Measurements from ENCODE around the gene SLC43A1. TPM values are rescaled to one million over a fixed set of nuclear protein-coding genes. Genes with fewer than 3 reads are reported as not detected.

SLC43A1 gene
- total RNA-seq, 2 donors from 2014 or later: 8.4 to 9.1 TPM

DNA sequence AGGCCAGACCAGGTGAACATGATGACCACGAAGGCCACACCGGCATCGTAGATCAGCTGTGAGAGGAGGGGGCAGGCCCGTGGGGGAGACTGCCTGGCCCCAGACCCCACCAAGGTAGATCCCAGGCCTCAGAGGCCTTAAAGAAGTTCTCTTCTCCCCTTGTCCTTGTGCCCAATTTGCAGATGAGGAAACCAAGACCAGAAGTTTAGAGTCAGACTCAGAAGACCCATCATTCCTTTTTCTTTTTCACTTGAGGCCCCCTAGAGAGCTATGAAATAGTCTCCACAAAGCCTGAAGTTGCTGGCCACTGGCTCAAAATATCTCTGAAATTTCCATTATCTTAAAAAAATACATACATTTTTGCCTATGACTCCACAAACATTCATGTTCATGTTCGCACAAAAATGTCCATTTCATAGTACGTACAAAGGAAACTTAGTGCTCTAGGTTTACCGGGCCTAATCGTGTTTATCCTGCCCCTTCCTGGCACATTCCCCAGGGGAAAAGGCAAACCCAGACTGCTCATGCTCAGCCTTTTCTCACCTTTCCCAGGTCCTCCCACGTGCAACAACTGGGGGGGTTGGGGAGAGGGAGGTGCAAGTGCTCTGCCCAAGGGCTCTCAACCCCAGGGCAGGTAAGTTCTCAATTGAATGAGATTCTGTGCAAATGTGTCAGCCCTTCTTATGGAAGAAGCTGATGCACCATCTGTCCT is 19.2 kb downstream of the SLC43A1 start:
- no peaks in the 10 kb centered on the region for H3K9me3 Mint-ChIP-seq
- no peaks in the 10 kb centered on the region for H3K36me3 ChIP-seq (ENCODE audit: control insufficient read depth, insufficient read depth, low read length)
- H3K4me1 ChIP-seq (ENCODE audit: control insufficient read depth, insufficient read depth, low read length): no peaks in the 10 kb centered on the region
- H3K27me3 ChIP-seq (ENCODE audit: control insufficient read depth, insufficient read depth, low read length, poor library complexity, severe bottlenecking): no peaks in the 10 kb centered on the region
- TF ChIP-seq, protein P1, sequence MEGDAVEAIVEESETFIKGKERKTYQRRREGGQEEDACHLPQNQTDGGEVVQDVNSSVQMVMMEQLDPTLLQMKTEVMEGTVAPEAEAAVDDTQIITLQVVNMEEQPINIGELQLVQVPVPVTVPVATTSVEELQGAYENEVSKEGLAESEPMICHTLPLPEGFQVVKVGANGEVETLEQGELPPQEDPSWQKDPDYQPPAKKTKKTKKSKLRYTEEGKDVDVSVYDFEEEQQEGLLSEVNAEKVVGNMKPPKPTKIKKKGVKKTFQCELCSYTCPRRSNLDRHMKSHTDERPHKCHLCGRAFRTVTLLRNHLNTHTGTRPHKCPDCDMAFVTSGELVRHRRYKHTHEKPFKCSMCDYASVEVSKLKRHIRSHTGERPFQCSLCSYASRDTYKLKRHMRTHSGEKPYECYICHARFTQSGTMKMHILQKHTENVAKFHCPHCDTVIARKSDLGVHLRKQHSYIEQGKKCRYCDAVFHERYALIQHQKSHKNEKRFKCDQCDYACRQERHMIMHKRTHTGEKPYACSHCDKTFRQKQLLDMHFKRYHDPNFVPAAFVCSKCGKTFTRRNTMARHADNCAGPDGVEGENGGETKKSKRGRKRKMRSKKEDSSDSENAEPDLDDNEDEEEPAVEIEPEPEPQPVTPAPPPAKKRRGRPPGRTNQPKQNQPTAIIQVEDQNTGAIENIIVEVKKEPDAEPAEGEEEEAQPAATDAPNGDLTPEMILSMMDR (conservative IDR thresholded peaks at IDR 0.05): no peak
- peaks cover 26% of the 10 kb centered on the region for H3K4me1 Mint-ChIP-seq
- no peaks in the 10 kb centered on the region for H3K9me3 ChIP-seq (ENCODE audit: control insufficient read depth, low read length)
- DNase-seq: no peak
- H3K27ac ChIP-seq (ENCODE audit: low read depth, low read length): no peak overlapping the region
- H3K27ac Mint-ChIP-seq: peak overlapping the region; percentile 77
- H3K36me3 Mint-ChIP-seq (ENCODE audit: low read depth): peaks cover 8% of the 10 kb centered on the region
- no peak overlapping the region for H3K9ac ChIP-seq (ENCODE audit: extremely low read depth, low read length, poor library complexity, severe bottlenecking)
- WGBS, 2 experiments (ENCODE audit: insufficient coverage in 1 of 2, insufficient read length in 1 of 2): 86 to 100% methylated on average over 6 to 9 of the region's 9 CpGs
- no peak overlapping the region for H3K4me3 ChIP-seq (ENCODE audit: low read length)
- no peak overlapping the region for H3K4me3 Mint-ChIP-seq
- H3K27me3 Mint-ChIP-seq (ENCODE audit: insufficient read depth): peaks cover 4% of the 10 kb centered on the region

DNA sequence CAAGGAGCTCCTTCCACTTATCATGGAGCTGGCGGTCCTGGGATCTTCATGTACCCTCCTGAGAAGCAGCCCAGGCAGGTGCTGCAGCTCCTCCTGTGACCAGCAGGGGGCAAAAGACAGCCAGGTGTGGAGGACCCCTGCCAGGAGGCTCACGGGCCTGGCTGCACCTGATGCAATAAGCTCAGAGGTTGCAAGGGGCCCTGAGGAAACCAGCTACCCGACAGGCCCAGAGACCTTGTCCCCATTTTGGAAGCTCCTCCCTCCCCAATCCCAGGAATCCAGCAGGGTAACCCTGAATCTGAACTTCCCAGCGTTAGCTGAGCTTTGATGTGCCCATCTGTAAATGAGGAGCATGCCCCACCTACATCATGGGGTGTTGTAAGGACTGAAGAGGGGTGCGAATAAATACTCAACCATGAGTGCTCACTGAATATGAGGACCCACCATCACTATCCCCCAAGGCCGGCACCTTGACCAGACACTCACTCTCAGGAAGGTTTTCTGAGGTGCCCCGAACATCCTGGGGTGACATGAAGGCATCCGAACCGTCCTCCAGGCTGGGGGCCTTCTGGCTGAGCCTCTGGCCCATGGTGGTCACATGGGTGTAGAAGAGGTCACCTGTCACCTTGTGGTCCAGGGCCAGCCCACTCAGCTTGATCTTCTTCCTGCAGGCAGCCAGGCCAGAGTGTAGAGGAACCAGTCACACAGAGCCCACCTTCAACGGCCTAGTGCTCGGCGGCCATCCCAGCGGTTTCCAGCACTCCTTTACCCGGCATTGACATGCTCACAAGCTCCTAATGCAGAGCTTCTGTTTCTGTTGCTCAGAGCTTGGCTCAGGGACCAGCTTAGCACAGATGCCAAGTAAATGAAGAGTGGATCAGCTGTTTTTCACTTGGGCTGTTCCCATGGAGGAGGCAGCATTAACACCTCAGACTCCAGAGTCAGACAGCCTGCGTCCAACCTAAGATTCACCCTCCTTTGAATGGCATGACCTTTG is 21.7 kb downstream of the SLC43A1 start:
- peak; percentile 98 for DNase-seq
- Histone ChIP-seq H3K27me3 (ENCODE audit: control insufficient read depth, insufficient read depth, low read length, poor library complexity, severe bottlenecking) (no peaks in the 10 kb centered on the region), H3K36me3 (ENCODE audit: control insufficient read depth, insufficient read depth, low read length) (no peaks in the 10 kb centered on the region), H3K9me3 (ENCODE audit: control insufficient read depth, low read length) (no peaks in the 10 kb centered on the region), H3K9ac (ENCODE audit: extremely low read depth, low read length, poor library complexity, severe bottlenecking) (peak overlapping the region; percentile 36), H3K4me1 (ENCODE audit: control insufficient read depth, insufficient read depth, low read length) (no peaks in the 10 kb centered on the region), H3K4me3 (ENCODE audit: low read length) (no peak overlapping the region), H3K27ac (ENCODE audit: low read depth, low read length) (no peak overlapping the region)
- Mint-ChIP-seq H3K36me3 (ENCODE audit: low read depth) (peaks cover 8% of the 10 kb centered on the region), H3K27ac (peak overlapping the region; percentile 98), H3K9me3 (no peaks in the 10 kb centered on the region), H3K27me3 (ENCODE audit: insufficient read depth) (peaks cover 4% of the 10 kb centered on the region), H3K4me3 (no peak overlapping the region), H3K4me1 (peaks cover 16% of the 10 kb centered on the region)
- whole genome bisulfite sequencing, 2 experiments (ENCODE audit: insufficient coverage in 1 of 2, insufficient read length in 1 of 2): 83 to 95% methylated on average over 6 to 15 of the region's 15 CpGs
- TF ChIP-seq, protein P1 (conservative IDR thresholded peaks at IDR 0.05): peak; percentile 95

DNA sequence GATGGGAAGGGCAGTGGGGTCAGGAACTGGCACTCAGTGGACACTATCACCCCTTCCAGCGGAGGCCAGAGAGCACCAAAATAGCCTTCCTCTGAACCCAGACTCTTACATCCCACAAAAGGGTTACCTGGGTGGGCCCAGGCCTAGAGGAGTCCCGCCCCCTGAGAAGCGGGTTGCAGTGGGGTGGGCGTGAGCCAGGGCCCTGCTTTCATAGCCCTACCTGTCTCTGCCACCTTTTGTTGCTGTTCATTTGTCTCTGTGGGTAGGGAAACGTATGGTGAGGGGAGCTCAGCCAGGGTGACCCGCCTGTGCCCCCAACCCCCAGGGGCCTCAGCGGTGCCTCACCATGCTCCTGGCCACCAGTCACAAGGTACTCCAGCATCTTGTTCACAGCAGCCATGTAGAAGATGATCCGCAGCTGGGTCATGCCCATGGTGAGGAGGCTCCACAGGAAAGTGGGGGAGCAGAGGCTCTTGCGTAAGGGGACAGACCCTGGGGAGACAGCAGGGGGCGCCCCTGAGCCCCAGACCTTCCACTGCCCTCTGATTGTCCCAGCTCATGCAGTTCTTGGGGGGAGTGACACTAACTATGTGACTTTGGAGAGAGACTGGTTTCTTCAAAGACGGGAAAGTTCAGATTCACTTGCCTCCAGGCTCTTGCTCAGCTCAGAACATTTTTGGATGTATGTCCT is 24.0 kb downstream of the SLC43A1 start:
- H3K9me3 ChIP-seq (ENCODE audit: control insufficient read depth, low read length): no peaks in the 10 kb centered on the region
- Mint-ChIP-seq H3K4me3 (no peak overlapping the region), H3K36me3 (ENCODE audit: low read depth) (peaks cover 8% of the 10 kb centered on the region), H3K27me3 (ENCODE audit: insufficient read depth) (no peaks in the 10 kb centered on the region), H3K27ac (no peak overlapping the region), H3K9me3 (no peaks in the 10 kb centered on the region), H3K4me1 (peaks cover 6% of the 10 kb centered on the region)
- no peaks in the 10 kb centered on the region for H3K4me1 ChIP-seq (ENCODE audit: control insufficient read depth, insufficient read depth, low read length)
- H3K9ac ChIP-seq (ENCODE audit: extremely low read depth, low read length, poor library complexity, severe bottlenecking): no peak overlapping the region
- TF ChIP-seq, protein P1 (conservative IDR thresholded peaks at IDR 0.05): peak; percentile 90
- H3K27ac ChIP-seq (ENCODE audit: low read depth, low read length): no peak overlapping the region
- peak; percentile 91 for DNase-seq
- no peaks in the 10 kb centered on the region for H3K36me3 ChIP-seq (ENCODE audit: control insufficient read depth, insufficient read depth, low read length)
- no peak overlapping the region for H3K4me3 ChIP-seq (ENCODE audit: low read length)
- no peaks in the 10 kb centered on the region for H3K27me3 ChIP-seq (ENCODE audit: control insufficient read depth, insufficient read depth, low read length, poor library complexity, severe bottlenecking)
- 74 to 84% methylated on average over 4 to 11 of the region's 11 CpGs for WGBS, 2 experiments (ENCODE audit: insufficient coverage in 1 of 2, insufficient read length in 1 of 2)

Data from endodermal cell (in vitro differentiated cells).